Ishikawa (cell line): ENCODE data around the gene PLXNA4.

Experiments
- EGR1 ChIP-seq: IDR thresholded peaks from 2 replicates; pipeline ENCODE4 v1.6.1; 2012
- EP300 ChIP-seq: IDR thresholded peaks from 2 replicates; pipeline ENCODE4 v1.6.1; 2012; ENCODE audit warnings: borderline replicate concordance
- FOXM1 ChIP-seq: IDR thresholded peaks from 2 replicates; pipeline ENCODE4 v1.6.1; 2012; ENCODE audit warnings: low read depth, borderline replicate concordance
- MAX ChIP-seq: IDR thresholded peaks from 2 replicates; pipeline ENCODE4 v1.6.1; 2012
- RAD21 ChIP-seq: IDR thresholded peaks from 2 replicates; pipeline ENCODE4 v1.6.1; 2012; ENCODE audit warnings: low read depth
- REST ChIP-seq: IDR thresholded peaks from 2 replicates; pipeline ENCODE4 v1.6.1; 2012; ENCODE audit warnings: low read depth, mild to moderate bottlenecking
- TAF1 ChIP-seq: IDR thresholded peaks from 2 replicates; pipeline ENCODE4 v1.6.1; 2012; ENCODE audit warnings: low read depth, mild to moderate bottlenecking
- TCF12 ChIP-seq: IDR thresholded peaks from 2 replicates; pipeline ENCODE4 v1.6.1; 2012; ENCODE audit warnings: low read depth
- TEAD4 ChIP-seq: IDR thresholded peaks from 2 replicates; pipeline ENCODE4 v1.6.1; 2012
- USF1 ChIP-seq: IDR thresholded peaks from 2 replicates; pipeline ENCODE4 v1.6.1; 2012
- YY1 ChIP-seq: IDR thresholded peaks from 2 replicates; pipeline ENCODE4 v1.6.1; 2012; ENCODE audit warnings: low read depth

GRCh38 chr7:132568962-132569361 lies 7.3 kb downstream of the PLXNA4 start:
- TF ChIP-seq FOXM1 (no peak), RAD21 (no peak), EP300 (no peak), TAF1 (no peak), TCF12 (no peak), REST (no peak), TEAD4 (no peak), EGR1 (no peak), YY1 (no peak), USF1 (no peak), MAX (no peak)
